ENCODE measurements around the gene TMC5. TPM values are rescaled to one million over a fixed set of nuclear protein-coding genes. Genes with fewer than 3 reads are reported as not detected.
"Not testable (repeated sequence)": the region's sequence is repeated elsewhere in the genome, so short reads cannot be mapped to it uniquely, and the experiment has no call there.

TMC5 gene
- total RNA-seq, 2 experiments from 2014 or later, result not detected

DNA sequence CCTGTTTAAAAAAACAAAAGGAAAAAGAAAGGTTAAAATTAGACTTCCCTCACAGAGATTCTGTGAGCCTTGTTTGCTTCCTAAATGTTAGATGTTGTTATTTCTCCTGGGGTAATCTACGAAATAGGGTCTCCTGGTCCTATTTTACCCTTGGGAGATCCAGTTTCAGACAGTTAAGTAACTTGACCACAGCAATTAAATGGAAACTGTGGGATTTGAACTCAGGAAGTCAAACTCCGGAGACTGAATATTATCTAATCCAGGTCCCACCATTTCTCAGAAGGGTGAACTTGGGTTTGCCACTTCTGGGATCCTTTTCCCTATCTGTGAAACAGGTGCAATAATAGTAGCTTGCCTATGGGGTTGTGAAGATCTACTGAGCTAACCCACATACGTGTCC is 6.4 kb upstream of the TMC5 start:
- Mint-ChIP-seq H3K9me3 (ENCODE audit: insufficient read depth) (no peaks in the 10 kb centered on the region), H3K4me1 (ENCODE audit: low read depth) (peaks cover 7% of the 10 kb centered on the region), H3K27me3 (ENCODE audit: low read depth) (peaks cover 35% of the 10 kb centered on the region), H3K36me3 (ENCODE audit: low read depth) (no peaks in the 10 kb centered on the region), H3K27ac (no peak overlapping the region), H3K4me3 (peak overlapping the region; percentile 2)
- POLR2A ChIA-PET, result no interaction called here
- CTCF ChIA-PET, result no interaction called here
- no peak for ATAC-seq
- DNase-seq, result no peak

DNA sequence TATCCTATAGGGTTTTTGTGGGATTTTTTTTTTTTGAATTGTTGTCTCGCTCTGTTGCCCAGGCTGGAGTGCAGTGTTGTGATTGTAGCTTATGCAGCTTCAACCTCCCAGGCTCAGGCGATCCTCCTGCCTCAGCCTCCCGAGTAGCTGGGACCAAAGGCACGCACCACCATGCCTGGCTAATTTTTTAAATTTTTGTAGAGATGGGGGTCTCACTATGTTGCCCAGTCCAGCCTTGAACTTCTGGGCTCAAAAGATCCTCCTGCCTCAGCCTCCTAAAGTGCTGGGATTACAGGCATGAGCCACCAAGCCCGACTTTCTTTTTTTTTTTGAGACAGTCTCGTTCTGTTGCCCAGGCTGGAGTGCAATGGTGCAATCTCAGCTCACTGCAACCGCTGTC is 5.6 kb upstream of the TMC5 start:
- H3K4me3 Mint-ChIP-seq; H3K4me1 Mint-ChIP-seq (ENCODE audit: low read depth); DNase-seq; POLR2A ChIA-PET; H3K27ac Mint-ChIP-seq; ATAC-seq; H3K36me3 Mint-ChIP-seq (ENCODE audit: low read depth); H3K9me3 Mint-ChIP-seq (ENCODE audit: insufficient read depth); CTCF ChIA-PET: not testable (repeated sequence)
- peaks cover 35% of the 10 kb centered on the region for H3K27me3 Mint-ChIP-seq (ENCODE audit: low read depth)

DNA sequence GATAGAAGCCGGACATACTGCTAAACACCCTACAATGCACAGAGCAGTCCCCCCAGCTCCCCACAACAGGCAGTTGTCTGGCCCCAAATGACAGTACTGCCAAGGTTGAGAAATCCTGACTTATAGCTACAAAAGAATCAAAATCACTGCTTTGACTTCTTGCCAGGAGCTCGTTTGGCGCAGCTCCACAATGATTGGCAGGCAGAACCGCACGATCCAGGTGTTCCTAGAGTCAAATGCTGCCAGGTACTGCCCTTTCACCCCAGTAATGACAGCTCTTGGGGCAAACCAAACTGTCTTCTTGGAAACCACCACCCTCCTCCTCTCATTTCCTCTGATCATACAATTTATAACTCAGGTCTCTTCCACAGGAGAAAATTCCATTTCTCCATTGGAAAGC is 2.2 kb upstream of the TMC5 start:
- H3K27ac Mint-ChIP-seq, result no peak overlapping the region
- no peak overlapping the region for H3K4me3 Mint-ChIP-seq
- H3K9me3 Mint-ChIP-seq (ENCODE audit: insufficient read depth), result no peaks in the 10 kb centered on the region
- H3K36me3 Mint-ChIP-seq (ENCODE audit: low read depth), result no peaks in the 10 kb centered on the region
- ATAC-seq (no peak), DNase-seq (no peak)
- CTCF ChIA-PET, result interaction anchor here (0.8 kb wide), 1 partner anchor 87 kb away, joined by 3 read pairs; no protein-coding TSS in a partner anchor
- peaks cover 4% of the 10 kb centered on the region for H3K4me1 Mint-ChIP-seq (ENCODE audit: low read depth)
- H3K27me3 Mint-ChIP-seq (ENCODE audit: low read depth), result peaks cover 23% of the 10 kb centered on the region
- POLR2A ChIA-PET, result no interaction called here

- Mint-ChIP-seq H3K4me1 (ENCODE audit: low read depth) (peaks cover 3% of the 10 kb centered on the region), H3K36me3 (ENCODE audit: low read depth) (no peaks in the 10 kb centered on the region), H3K27ac (no peak overlapping the region), H3K27me3 (ENCODE audit: low read depth) (peaks cover 22% of the 10 kb centered on the region), H3K4me3 (no peak overlapping the region), H3K9me3 (ENCODE audit: insufficient read depth) (no peaks in the 10 kb centered on the region)
- ATAC-seq (no peak), DNase-seq (no peak)
- POLR2A ChIA-PET, result no interaction called here
- CTCF ChIA-PET, result interaction anchor here (0.8 kb wide), 1 partner anchor 86 kb away, joined by 3 read pairs; no protein-coding TSS in a partner anchor
Observed at GRCh38 chr16:19415918-19416317, 1.8 kb upstream of the TMC5 start.

DNA sequence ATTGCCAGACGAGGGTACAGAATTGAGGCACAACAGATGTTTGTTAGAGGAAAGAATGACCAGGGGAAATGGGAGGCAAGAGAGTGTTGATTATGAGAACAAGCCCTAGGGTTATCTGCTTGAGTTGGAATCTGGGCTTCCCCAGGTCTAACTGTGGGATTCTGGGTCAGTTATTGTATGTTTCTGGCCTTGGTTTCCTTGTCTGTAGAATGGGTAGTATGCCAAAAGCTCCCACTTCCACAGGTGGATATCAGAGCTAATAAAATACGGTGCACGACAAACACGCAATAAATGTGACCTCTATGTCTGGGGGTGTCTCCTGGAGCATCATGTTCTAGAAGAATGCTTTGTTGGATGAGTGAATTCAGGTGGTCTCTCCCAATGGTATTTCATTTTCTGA is 517 bp downstream of the TMC5 start:
- ChIA-PET POLR2A (no interaction called here), CTCF (no interaction called here)
- Mint-ChIP-seq H3K27ac (no peak overlapping the region), H3K27me3 (ENCODE audit: low read depth) (peaks cover 11% of the 10 kb centered on the region), H3K4me3 (no peak overlapping the region), H3K9me3 (ENCODE audit: insufficient read depth) (no peaks in the 10 kb centered on the region), H3K36me3 (ENCODE audit: low read depth) (no peaks in the 10 kb centered on the region), H3K4me1 (ENCODE audit: low read depth) (no peaks in the 10 kb centered on the region)
- no peak for ATAC-seq
- no peak for DNase-seq

- POLR2A ChIA-PET, result no interaction called here
- no peaks in the 10 kb centered on the region for H3K4me1 Mint-ChIP-seq (ENCODE audit: low read depth)
- CTCF ChIA-PET, result no interaction called here
- no peaks in the 10 kb centered on the region for H3K9me3 Mint-ChIP-seq (ENCODE audit: insufficient read depth)
- DNase-seq (no peak), ATAC-seq (no peak)
- H3K36me3 Mint-ChIP-seq (ENCODE audit: low read depth), result no peaks in the 10 kb centered on the region
- H3K4me3 Mint-ChIP-seq, result no peak overlapping the region
- H3K27ac Mint-ChIP-seq, result no peak overlapping the region
- H3K27me3 Mint-ChIP-seq (ENCODE audit: low read depth), result peaks cover 4% of the 10 kb centered on the region
Observed at GRCh38 chr16:19419698-19420075, 2.0 kb downstream of the TMC5 start.

- H3K4me1 Mint-ChIP-seq (ENCODE audit: low read depth), result no peaks in the 10 kb centered on the region
- no peaks in the 10 kb centered on the region for H3K27me3 Mint-ChIP-seq (ENCODE audit: low read depth)
- ChIA-PET POLR2A (no interaction called here), CTCF (no interaction called here)
- H3K9me3 Mint-ChIP-seq (ENCODE audit: insufficient read depth), result no peaks in the 10 kb centered on the region
- DNase-seq (no peak), ATAC-seq (no peak)
- H3K36me3 Mint-ChIP-seq (ENCODE audit: low read depth), result no peaks in the 10 kb centered on the region
- no peak overlapping the region for H3K4me3 Mint-ChIP-seq
- no peak overlapping the region for H3K27ac Mint-ChIP-seq
Observed at GRCh38 chr16:19424478-19424877, 6.8 kb downstream of the TMC5 start.

GRCh38 chr16:19430345-19430744 is 12.7 kb downstream of the TMC5 start:
- Mint-ChIP-seq H3K27me3 (ENCODE audit: low read depth) (no peaks in the 10 kb centered on the region), H3K4me3 (no peak overlapping the region), H3K27ac (no peak overlapping the region), H3K36me3 (ENCODE audit: low read depth) (no peaks in the 10 kb centered on the region), H3K9me3 (ENCODE audit: insufficient read depth) (no peaks in the 10 kb centered on the region), H3K4me1 (ENCODE audit: low read depth) (peaks cover 7% of the 10 kb centered on the region)
- ATAC-seq (no peak), DNase-seq (no peak)
- ChIA-PET POLR2A (no interaction called here), CTCF (no interaction called here)

DNA sequence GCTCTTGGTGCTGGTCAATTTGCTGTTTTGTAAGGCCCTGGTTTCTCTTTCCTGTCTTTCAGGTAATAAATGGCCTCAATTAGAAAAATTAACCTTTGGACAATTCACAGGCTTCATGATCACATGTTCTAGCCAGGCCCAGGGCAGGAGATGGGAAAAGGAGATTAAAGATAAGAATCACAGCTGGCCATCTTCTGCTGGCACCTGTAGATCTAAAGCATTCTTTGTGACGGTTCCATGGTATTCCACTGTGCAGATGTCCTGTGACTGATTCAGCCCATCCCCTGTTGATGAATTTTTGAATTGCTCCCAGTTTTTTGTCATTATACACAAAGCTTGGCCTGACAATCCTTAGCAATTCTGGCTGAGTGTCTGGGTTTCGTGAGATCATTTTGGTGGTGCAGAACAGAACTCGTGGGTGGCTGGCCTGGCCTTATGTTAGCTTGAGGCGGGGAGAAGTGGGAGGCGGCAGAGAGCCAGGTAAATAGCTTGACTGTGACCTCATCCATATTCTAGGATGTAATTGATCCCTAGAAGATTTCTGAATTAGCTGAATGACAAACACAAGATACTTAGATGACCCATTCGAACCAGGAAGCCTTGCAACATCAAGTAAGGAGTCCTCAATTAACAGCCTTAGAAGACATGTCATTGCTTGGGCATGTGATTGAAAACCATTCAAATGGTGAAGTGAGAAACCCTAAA is 14.1 kb downstream of the TMC5 start:
- ATAC-seq (no peak), DNase-seq (no peak)
- no peaks in the 10 kb centered on the region for H3K27me3 Mint-ChIP-seq (ENCODE audit: low read depth)
- H3K36me3 Mint-ChIP-seq (ENCODE audit: low read depth), result no peaks in the 10 kb centered on the region
- no peak overlapping the region for H3K4me3 Mint-ChIP-seq
- POLR2A ChIA-PET, result no interaction called here
- H3K9me3 Mint-ChIP-seq (ENCODE audit: insufficient read depth), result no peaks in the 10 kb centered on the region
- CTCF ChIA-PET, result no interaction called here
- H3K27ac Mint-ChIP-seq, result no peak overlapping the region
- peaks cover 7% of the 10 kb centered on the region for H3K4me1 Mint-ChIP-seq (ENCODE audit: low read depth)

GRCh38 chr16:19432429-19432828 is 14.7 kb downstream of the TMC5 start:
- no peaks in the 10 kb centered on the region for H3K36me3 Mint-ChIP-seq (ENCODE audit: low read depth)

GRCh38 chr16:19434584-19434983 is 16.9 kb downstream of the TMC5 start:
- H3K27me3 Mint-ChIP-seq (ENCODE audit: low read depth), result no peaks in the 10 kb centered on the region
- H3K9me3 Mint-ChIP-seq (ENCODE audit: insufficient read depth), result no peaks in the 10 kb centered on the region
- ATAC-seq, result no peak
- H3K27ac Mint-ChIP-seq, result no peak overlapping the region
- POLR2A ChIA-PET, result no interaction called here
- no peaks in the 10 kb centered on the region for H3K36me3 Mint-ChIP-seq (ENCODE audit: low read depth)
- no peak overlapping the region for H3K4me3 Mint-ChIP-seq
- CTCF ChIA-PET, result no interaction called here
- no peak for DNase-seq
- peaks cover 7% of the 10 kb centered on the region for H3K4me1 Mint-ChIP-seq (ENCODE audit: low read depth)

More at GRCh38 chr16:19432429-19432828, 14.7 kb downstream of the TMC5 start:
- Mint-ChIP-seq H3K27ac (no peak overlapping the region), H3K4me3 (no peak overlapping the region), H3K9me3 (ENCODE audit: insufficient read depth) (no peaks in the 10 kb centered on the region), H3K4me1 (ENCODE audit: low read depth) (peaks cover 7% of the 10 kb centered on the region), H3K27me3 (ENCODE audit: low read depth) (no peaks in the 10 kb centered on the region)
- no peak for DNase-seq
- CTCF ChIA-PET, result no interaction called here
- POLR2A ChIA-PET, result no interaction called here
- no peak for ATAC-seq

DNA sequence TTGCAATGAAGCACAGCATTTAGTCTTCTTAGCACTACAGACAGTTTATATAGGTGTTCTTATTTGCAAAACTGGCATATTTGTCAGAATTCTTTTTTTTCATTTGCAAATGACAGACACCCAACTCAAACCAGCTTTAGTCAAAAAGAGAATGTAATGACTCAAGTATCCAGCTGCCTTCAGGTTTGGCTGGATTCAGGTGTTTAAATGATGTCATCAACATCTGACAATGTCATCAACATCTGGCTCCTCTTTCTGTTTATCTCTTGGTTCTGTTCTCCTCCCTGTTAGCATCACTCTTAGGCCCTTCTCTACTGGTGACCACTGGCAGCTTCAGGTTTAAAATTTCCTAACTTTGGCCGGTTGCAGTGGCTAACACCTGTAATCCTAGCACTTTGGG is 18.9 kb downstream of the TMC5 start:
- Mint-ChIP-seq H3K27me3 (ENCODE audit: low read depth) (no peaks in the 10 kb centered on the region), H3K4me1 (ENCODE audit: low read depth) (peaks cover 7% of the 10 kb centered on the region), H3K36me3 (ENCODE audit: low read depth) (no peaks in the 10 kb centered on the region), H3K4me3 (no peak overlapping the region), H3K27ac (no peak overlapping the region), H3K9me3 (ENCODE audit: insufficient read depth) (no peaks in the 10 kb centered on the region)
- ATAC-seq (no peak), DNase-seq (no peak)
- CTCF ChIA-PET, result no interaction called here
- POLR2A ChIA-PET, result no interaction called here

DNA sequence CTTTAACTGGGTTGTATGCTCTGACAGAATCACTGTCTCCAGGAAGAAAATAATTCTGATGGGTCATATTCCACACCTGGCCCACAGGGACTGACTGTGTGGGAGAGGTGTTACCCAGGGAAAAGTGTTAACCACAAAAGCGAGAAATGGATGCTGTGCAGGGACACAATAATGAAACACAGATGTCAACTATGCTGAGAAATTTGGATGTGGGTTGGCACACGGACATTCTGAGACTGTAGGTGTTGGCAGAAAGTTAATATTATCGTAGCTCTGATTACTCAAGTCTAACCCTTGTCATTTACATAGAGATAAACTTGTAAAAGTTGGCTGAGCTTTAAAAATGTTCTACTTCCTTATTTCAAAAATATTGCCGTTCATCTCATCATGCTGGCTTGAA is 19.6 kb downstream of the TMC5 start:
- no peak overlapping the region for H3K27ac Mint-ChIP-seq
- peaks cover 4% of the 10 kb centered on the region for H3K4me1 Mint-ChIP-seq (ENCODE audit: low read depth)

More for the DNA sequence above, 19.6 kb downstream of the TMC5 start:
- ChIA-PET CTCF (no interaction called here), POLR2A (no interaction called here)
- DNase-seq, result no peak
- H3K36me3 Mint-ChIP-seq (ENCODE audit: low read depth), result no peaks in the 10 kb centered on the region
- ATAC-seq, result no peak
- no peaks in the 10 kb centered on the region for H3K9me3 Mint-ChIP-seq (ENCODE audit: insufficient read depth)
- H3K4me3 Mint-ChIP-seq, result no peak overlapping the region
- no peaks in the 10 kb centered on the region for H3K27me3 Mint-ChIP-seq (ENCODE audit: low read depth)
